ENCODE measurements around the gene SAMD1.

Gene SAMD1

DNA sequence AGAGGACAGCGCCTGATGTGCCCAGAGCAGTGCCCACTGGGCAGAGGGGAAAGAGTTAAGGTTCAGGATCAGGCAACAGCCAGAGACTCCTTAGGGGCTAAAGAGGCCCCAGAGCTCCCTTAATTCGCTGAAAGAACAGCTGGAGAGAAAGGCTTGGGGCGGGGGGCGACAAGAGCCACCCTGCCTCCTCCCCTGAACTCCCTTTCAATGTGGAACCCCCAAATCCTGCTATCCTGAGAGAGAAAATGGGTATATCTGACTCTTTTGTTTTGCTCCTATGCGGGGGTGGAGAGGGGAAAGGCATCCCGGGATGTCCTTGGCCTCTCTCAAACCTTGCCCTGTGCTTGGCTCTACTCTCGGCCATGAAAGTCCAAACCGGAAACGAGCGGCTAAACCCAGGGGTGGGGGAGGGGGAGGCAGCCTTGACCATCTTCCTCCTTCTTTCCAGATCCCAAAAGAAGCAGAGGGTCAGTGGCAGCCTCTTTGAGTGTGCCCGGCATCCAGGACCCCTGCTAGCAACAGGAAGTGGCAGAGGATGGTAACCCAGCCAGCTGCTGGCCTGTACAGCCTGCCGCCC, 22.3 kb upstream of the SAMD1 start:
- no peak for DNase-seq

DNA sequence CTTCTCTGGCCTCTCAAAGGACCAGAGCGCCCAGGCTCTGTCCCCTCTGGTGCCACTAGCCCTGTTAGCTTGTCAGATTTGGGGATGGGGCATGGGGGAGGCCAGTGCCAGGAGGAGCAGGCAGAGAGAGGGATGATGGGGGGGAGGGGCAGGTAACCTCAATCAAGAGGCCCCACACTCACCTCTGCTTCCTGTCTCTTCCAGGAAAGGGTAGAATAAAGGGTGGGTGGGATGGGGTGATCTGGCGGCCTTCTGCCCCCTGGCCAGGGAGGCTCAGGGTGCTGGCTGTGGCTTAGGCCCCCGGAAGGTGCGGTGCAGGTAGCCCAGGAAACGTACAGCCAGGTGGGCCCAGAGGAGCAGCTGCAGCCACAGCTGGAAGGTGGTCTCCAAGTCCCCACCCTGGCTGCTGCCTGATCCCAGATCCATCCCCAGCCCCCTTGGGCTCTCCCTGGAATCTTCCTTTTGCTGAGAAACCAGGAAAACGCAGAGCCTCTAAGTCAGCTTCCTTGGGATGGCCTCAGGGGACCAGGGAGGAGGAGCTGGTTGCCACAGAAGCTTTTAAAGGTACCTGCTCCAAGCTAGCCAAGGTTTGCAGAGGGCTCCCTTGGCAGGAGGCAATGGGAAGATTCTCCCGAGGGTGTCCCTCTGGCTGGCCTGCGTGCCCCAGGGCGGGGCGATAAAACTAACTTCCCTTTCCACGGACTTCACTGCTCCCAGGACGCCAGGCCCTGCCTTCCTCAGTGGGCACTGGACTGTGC, 21.7 kb upstream of the SAMD1 start:
- no peak for DNase-seq

DNA sequence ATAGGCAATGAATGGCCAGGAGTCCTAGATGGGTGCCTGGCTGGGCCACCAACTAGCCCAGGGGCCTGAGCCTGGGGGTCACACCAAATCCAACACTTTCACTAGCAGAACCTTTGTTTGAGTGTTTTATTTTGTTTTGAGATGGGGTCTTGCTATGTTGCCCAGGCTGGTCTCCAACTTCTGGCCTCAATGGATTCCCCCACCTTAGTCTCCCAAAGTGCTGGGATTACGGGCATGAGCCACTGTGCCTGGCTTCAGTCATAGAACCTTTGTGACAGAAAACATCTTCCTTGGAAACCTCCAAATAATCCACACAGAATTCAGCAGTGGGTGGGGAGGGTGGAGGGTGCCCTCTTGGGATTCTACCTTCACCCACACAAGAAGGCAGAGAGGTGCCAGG, 20.9 kb upstream of the SAMD1 start:
- DNase-seq: no peak

DNA sequence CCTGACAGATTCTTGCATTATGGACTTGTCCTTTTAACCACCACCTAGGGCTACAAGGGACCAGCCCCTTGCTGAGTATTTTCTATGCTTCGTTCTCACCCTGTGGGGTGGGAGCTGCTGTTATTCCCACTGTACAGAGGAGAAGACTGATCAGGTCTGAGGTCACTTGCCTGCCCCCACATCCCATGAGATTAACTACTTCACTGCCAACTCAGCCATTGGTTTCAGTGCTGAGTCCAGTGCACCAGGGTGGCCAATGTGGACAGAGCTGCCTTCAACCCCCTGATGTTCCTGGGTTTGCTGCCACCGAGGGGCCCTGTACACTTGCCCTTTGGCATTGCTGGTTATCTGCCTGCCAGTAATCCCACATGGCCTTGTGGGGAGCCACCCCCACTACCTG, 20.1 kb upstream of the SAMD1 start:
- no peak for DNase-seq

DNA sequence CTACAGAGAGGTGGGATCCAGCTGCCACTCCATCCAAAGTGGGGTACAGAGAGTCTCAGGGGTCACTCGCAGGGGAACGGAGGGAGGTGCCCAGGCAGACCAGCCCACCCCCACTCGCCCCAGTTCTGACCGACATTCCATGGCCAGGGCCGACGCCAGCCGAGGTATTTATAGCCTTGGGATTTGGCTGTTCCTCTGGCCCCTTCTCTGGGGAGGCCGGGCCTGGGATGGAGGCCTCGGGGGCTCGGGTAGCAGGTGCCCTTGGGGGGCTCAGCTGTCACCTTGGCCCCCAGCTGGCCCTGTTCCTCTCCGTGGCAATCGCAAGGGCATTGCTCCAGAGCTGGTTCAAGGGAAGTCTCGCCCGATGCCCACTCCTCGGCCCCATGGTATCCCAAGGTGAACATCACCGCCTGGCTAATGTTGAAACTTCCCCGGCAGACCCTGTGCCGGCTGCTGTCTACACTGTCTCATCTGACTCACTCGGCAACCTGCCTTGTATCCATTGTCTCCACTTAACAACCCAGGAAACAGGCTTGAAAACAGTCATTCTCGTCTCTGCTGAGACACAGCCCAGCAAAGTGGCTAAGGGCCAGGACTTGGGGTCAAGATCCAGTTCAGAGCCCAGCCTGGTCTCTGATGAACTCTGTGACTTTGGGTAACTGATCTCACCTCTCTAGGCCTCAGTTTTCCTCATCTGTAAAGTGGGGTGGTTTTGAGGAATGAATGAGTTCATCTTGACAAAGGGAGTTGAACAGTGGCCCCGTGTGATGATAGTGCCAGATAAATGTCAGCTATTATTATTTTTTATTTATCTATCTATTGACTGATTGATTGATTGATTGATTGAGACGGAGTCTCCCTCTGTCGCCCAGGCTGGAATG, 17.3 kb upstream of the SAMD1 start:
- no peak for DNase-seq

DNA sequence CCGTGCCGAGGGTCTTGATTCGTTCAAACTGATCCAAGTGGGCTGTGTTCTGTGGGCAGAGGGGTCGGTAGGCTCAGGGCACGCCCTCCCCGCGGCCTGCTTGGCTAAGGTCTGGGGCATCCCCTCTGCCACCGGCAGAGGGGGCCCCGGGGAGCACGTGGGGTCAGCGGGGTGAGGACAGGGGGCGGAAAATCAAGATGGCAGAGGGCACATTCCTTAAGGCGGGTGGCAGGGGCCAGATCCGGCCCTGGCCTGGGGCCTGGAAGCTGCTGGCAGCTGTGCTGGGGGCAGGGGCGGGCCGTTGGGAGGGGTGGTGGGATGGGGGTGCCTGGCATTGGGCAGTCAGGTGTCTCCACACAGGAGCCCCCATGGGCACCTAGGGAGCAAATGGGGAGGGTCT, 16.3 kb upstream of the SAMD1 start:
- no peak for DNase-seq

DNA sequence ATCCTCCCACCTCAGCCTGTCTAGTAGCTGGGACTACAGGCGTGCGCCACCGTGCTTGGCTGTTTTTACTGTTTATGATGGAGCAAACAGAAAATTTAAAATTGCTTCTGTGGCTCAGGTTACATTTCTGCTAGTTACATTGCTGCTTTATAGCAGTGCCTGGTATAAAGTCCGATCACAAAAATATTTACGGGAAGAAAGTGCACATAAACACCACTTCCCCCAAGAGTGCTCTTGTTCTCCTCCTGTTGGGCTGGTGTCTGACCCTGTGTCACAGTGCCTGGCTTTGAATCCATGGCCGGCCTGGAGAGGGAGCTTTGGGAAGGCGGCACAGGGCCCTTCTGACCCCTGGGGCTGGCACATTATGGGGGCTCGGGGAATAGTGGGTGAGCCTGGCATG, 15.1 kb upstream of the SAMD1 start:
- DNase-seq: no peak

DNA sequence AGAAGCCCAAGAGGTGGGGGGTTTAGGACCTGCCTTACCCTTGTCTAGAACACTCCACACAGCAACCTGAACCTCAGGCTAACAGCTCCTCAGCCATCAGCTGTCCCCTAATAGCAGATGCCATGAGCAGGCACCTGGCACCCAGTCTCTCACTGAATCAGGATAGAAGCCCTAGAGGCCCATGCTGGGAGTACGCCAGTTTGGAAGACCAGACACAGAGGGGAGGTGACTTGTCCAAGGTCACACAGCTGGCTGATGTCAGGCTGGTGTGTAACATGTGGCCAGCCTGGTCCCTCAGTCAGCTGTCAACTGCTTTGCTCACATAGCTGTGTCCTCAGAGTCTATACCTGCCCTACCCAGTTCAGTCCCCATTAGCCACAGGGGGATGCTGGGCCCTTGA, 12.8 kb upstream of the SAMD1 start:
- no peak for DNase-seq

DNA sequence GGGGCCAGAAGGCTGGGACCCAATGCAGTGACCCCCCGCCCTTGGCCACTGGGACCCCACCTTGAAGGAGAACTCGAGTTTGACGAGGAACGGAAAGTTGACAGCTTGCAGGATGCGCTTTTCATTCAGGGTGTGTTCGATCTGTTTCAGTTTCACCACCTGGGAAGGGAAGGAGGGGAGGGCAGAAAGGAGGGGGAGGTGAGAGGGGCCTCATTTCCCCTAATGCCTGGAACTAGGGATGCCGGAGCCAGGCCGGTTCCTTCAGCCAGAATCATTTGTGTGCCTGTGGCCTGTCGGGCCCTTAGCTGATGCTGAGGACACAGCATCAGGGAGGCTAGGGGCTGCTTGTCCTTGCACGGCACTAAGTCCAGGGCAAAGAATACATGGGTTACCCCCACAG, 12.2 kb upstream of the SAMD1 start:
- no peak for DNase-seq

DNA sequence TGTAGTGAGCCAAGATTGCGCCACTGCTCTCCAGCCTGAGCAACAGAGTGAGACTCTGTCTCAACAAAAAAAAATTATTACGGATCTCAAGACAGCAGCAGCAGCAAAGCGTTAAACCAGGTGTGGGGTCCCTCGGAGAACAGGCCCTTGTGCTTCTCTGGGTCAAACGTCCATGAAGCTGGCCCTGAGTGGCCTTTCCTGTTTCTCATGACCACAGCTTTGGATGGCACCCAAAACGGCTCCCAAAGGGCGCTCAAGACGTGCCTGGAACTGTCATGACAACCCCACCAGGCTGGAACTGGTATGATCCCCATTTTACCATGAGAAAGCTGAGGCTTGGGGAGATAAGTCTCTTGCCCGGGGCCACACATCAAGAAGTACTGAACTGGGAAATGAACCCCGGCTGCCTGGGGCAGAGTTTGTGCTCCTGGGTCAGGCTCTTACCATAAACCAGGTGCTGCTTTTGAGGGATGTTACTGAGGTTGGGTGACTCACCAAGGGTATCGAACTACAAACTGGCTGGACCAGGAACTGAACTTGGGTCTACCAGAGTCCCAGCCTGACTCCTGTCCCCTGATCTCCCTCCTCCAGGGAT, 11.6 kb upstream of the SAMD1 start:
- no peak for DNase-seq

DNA sequence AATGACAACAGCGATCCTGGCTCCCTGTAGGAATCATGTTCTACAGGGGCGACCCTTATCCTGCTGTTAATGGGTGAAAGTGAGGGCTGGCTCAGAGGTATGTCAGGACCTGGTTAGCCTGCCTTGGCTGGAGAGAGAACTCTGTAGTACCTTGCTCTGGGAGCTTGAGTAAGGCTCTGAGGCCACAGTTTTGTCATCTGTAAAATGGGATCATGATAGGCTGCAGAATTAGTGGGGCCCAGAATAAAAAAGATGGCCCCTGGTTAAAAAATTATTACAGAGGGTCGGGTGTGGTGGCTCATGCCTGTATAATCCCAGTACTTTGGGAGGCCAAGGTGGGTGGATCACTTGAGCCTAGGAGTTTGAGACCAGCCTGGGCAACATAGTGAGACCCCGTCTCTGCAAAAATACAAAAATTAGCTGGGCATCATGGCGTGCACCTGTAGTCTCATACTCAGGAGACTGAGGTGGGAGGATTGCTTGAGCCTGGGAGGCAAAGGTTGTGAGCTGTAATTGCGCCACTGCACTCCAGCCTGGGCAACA, 10.5 kb upstream of the SAMD1 start:
- DNase-seq: no peak

DNA sequence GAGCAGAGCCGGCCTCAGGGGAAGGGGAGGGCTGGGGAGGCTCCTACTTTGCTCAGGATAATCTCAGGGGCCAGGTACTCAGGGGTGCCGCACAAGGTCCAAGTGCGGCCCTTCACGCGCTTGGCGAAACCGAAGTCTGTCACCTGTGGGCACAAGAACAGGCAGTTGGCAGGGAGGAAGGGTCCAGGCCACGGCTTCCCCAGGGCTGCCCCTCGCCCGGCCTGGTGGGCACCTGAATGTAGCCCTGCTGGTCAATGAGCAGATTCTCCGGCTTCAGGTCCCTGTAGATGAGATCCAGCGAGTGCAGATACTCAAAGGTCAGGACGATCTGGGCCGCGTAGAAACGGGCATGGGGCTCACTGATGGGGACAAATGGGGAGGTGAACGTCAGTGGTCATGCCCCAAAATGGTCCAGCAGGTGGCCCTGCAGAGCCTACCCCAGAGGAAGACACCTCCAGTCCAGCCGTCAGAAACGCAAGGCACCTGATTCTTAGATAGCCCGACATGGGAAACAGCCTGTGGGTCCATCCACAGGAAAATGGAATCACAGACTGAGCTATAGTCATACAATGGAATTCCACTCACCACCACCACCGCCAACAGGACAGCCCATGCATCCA, 7.1 kb upstream of the SAMD1 start:
- DNase-seq: no peak

DNA sequence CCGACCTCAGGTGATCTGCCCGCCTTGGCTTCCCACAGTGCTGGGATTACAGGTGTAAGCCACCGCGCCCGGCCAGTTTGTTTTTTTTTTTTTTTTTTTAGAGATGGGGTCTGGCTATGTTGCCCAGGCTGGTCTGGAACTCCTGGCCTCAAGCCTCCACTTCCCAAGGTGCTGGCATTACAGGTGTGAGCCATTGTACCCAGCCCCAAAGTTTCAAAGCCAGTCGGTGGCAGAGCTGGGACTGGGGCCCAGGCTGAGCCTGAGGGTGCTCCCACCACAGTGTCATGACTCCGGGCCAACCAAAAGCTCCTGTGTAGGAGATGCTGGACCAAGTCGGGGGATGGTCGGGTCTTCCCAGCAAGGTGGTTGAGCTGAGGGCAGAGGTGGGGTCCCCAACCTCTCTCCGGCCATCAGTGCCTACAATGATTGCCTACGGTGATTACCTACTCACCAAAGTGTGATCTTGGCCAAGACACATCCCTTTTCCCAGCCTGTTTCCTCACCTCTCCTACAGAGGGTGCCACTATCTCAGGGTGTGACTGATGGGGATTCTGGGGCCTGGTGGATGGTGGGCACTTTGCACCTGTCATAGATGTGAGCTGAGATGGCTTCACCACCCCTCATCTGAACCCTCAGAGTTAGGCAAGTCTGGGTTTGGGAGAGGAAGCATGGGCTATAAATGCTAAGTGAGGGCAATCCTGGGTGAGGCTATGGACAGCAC, 5.9 kb upstream of the SAMD1 start:
- no peak for DNase-seq

DNA sequence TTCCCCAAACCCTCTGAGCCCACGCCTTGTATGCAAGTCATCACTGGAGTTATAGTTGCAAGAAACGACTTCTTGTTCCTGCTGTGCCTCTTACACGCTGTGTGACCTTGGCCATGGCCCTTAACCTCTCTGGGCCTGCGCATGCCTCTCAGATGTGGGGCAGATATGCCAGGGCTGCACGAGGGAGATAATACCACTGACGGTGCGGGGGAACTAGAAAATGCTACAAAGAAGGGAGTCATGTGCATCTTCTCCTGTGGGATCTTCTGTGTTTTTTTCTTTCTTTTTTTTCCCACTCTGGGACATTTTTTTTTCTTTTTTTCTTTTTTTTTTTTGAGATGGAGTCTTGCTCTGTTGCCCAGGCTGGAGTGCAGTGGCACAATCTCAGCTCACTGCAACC, 4.3 kb upstream of the SAMD1 start:
- DNase-seq: no peak

DNA sequence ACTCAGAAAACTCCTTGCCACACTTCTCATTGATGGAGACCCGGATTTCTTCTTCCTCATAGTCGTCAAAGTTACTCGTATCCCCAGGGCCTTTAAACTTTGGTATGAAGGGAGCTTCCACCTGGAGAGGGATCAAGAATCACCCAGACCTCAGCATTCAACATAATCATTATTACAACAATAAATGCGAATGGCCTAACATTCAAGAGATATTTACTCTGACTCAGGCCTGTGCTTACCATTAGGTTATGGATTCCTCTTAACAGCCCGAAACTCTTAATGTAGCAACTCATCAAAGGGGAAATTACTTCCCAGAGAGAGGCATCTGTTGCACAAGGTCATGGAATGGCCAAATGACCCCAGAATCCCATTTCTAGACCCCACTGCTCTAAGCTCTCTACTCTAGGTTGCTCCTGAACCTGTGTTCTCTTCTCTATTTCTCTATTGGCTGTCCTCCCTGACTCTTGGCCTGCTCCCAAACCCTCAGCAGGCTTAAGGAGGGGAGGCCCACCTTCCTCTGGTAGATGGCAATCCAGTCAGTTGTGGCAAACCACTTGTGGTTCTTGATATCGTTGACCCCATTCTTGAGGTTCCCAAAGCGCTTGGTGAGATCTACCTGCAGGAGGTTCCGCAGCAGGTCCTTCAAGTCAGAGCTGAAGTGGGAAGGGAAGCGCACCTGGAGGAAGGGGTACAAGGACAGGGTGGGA, 2.7 kb upstream of the SAMD1 start:
- DNase-seq: no peak

DNA sequence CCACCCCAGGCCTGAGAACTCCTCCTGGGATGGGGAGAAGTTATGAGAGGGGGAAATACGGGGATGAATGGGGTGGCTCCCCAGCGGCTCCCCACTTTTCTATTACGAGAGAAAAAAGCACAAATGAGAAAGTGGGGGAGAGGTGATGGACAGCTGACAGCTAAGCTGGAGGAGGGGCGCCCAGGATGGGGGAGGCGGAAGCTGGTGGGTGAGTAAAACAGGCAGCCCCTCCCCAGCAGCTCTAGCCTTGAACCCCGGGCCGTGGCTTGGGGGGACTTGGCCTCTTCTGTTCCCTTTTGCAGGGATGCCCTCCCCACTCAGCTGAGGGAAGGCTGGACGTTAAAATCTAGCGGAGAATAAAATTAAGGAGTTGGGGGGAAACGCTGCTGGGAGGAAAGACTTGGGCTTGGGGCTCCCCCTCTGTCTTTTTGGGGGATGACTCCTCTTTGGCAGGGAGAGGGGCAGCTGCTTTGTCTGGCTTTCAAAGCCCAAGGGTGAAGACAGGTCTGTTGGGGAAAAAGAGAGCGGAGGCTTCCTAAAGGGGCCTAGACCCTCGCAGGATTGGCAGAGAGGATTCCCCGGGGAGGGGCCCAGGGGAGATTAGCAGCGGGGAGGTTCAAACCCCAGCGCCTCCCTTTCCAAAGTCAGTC, 1.4 kb upstream of the SAMD1 start:
- DNase-seq: no peak

DNA sequence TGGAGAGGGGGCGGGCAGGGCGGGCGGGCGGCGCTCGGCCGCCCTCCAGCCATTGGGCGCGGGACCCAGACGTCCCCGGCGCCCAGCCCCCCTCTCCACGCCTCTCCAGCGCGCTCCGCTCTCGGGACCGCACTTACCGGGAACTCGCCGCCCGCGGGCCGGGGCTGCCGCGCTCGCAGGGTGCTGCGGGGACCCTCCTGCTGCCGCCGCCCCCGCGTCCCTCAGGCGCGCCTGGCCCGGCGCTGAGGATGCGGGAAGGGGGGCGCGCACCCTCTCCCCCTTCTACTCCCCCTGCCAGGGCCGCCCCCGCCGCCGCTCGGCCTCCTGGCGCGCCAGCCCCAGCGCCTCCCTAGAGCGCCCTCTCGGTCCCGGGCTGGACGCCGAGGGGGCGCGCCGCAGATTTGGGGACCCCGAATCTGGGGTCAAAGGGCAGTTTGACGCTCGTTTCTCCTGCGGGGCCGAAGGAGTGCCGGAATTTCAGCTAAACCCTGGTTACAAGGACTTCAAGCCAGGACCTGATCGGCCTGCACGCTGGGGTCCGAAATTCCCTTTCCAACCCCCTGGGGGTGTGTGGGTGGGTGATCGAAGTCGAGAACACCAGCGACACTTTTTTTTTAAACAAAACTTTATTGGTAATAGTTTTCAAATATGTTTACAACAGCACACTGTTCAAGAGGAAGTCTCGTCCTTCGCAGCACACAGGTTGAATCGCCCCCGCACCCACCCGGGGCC, 696 bp upstream of the SAMD1 start:
- peak; percentile 89 to 90 for DNase-seq

DNA sequence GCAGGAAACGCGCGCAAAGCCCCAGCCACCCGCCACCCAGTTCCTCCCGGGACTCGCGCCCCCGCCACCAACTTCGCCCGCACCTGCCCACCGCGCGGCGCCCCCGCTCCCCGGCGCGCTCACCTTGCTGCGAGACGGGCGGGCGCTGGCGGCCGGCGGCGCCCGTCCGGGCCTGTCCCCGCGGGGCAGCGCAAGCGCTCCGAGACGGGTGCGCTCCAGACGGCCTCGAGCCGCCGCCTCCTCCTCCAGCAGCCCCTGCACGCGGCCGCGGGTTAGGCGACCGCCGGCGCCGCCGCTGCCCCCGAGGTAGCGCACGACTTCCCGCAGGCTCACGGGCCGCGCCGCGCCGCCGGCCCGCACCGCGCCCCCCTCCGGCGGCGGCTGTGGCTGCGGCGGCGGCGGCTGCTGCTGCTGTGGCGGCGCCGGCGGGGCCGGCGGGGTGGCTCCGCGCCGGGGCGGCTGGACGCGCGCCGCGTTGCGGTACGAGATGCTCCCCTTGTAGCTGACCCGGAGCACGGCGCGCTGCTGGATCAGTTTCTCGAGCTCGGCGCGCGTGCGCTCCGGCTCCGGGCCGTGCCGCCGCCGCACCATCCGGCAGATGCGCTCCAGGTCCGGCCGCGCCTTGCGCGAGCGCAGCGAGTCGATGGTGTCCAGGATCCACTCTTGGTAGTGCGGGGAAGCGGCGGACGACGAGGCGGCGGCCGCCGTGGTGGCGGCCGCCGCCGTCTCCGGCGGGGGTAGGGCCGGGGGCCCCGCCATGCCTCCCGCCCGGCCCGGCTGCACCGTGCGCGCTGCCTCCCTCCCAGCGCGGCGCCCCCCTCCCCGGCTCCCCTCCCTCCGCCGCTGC, 666 bp downstream of the SAMD1 start:
- peak in 1 of 2 experiments; percentile 32 for DNase-seq

DNA sequence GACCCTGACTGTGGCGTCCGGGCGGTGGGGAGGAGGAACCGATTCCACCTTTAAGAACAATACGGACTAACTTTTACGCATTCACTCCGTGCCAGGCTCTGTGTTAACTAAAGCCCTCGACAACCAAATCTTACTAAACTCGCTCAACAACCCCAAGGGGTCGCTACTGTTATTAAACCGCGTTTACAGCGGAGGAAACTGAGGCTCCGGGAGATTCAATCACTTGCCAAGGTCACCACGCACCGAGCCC, 1.2 kb downstream of the SAMD1 start:
- DNase-seq: peak in 1 of 2 experiments; percentile 14
